Suprapubic skin (tissue), 3 donors: ENCODE measurements around the gene BAIAP3.

ENCODE experiments used
- CTCF ChIP-seq, 2 donors: fragments of 200-600 bp in 1 of 2; fragments of 450-650 bp in 1 of 2; sonication (generic) in 1 of 2; IDR thresholded peaks; one replicate each; pipeline ENCODE4 v1.5.1; 2016 to 2019; ENCODE audit warnings: antibody characterized with exemption in 2 of 2, mild to moderate bottlenecking in 1 of 2, moderate library complexity in 1 of 2
- POLR2A ChIP-seq, 2 donors: fragments of 450-650 bp; IDR thresholded peaks; one replicate each; pipeline ENCODE4 v1.6.1; 2017; ENCODE audit warnings: antibody characterized with exemption in 2 of 2, mild to moderate bottlenecking in 2 of 2, moderate library complexity in 2 of 2

GRCh38 chr16:1301562-1301961 lies 31.9 kb upstream of the BAIAP3 start:
- TF ChIP-seq CTCF (IDR thresholded peaks at IDR 0.05) (no peak), POLR2A (IDR thresholded peaks at IDR 0.05) (no peak)
